MM.1S (cell line): ENCODE results near the gene LRRC10B.
"Not testable (repeated sequence)": the region's sequence is repeated elsewhere in the genome, so short reads cannot be mapped to it uniquely, and the experiment has no call there.

ENCODE experiments used
- EZH2 ChIP-seq: fragments of 300-600 bp; sonication (generic); optimal IDR thresholded peaks from 2 replicates; pipeline ENCODE3; 2017; ENCODE audit warnings: low read depth, mild to moderate bottlenecking, antibody characterized with exemption, low read length, mixed read lengths
- EZH2phosphoT487 ChIP-seq: fragments of 300-600 bp; sonication (generic); IDR thresholded peaks from 2 replicates; pipeline ENCODE4 v1.6.1; 2018; ENCODE audit warnings: antibody characterized with exemption, low read length
- TF ChIP-seq, protein P1 (sequence below): fragments of 300-600 bp; sonication (generic); IDR thresholded peaks from 2 replicates; pipeline ENCODE4 v1.5.1; 2016; ENCODE audit warnings: antibody characterized with exemption, low read length, mixed read lengths

DNA sequence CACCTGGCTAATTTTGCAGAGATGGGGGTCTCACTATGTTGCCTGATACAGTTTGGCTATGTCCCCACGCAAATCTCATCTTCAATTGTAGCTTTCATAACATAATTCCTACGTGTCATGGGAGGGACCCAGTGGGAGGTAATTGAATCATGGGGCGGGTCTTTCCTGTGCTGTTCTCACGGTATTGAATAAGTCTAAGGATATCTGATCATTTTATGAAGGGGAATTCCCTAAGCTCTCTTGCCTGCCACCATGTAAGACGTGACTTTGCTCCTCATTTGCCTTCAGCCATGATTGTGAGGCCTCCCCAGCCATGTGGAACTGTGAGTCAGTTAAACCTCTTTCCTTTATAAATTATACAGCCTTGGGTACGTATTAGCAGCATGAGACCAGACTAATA is 40.9 kb upstream of the LRRC10B start:
- TF ChIP-seq, protein P1, sequence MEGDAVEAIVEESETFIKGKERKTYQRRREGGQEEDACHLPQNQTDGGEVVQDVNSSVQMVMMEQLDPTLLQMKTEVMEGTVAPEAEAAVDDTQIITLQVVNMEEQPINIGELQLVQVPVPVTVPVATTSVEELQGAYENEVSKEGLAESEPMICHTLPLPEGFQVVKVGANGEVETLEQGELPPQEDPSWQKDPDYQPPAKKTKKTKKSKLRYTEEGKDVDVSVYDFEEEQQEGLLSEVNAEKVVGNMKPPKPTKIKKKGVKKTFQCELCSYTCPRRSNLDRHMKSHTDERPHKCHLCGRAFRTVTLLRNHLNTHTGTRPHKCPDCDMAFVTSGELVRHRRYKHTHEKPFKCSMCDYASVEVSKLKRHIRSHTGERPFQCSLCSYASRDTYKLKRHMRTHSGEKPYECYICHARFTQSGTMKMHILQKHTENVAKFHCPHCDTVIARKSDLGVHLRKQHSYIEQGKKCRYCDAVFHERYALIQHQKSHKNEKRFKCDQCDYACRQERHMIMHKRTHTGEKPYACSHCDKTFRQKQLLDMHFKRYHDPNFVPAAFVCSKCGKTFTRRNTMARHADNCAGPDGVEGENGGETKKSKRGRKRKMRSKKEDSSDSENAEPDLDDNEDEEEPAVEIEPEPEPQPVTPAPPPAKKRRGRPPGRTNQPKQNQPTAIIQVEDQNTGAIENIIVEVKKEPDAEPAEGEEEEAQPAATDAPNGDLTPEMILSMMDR = not testable (repeated sequence)
- TF ChIP-seq EZH2phosphoT487, EZH2: not testable (repeated sequence)
